NCI-H345 treated with DMSO at 0.1 percent for 48 hours (cell line): ENCODE data around the gene MLF2.
A peak's percentile ranks its signal among the peaks of the same experiment; 100 is the strongest.
"Not testable (repeated sequence)": the region's sequence is repeated elsewhere in the genome, so short reads cannot be mapped to it uniquely, and the experiment has no call there.

Source experiments
- DNase-seq: peaks from one replicate; lab custom pipeline; 2025; ENCODE audit not compliant: unreplicated experiment; lab: John Stamatoyannopoulos, UW

Gene MLF2

GRCh38 chr12:6765634-6766581, 13.0 kb upstream of the MLF2 start, which contains the start of gene PTMS:
Gene PTMS (plus strand): TSS chr12:6766363. CDS start chr12:6766706, 343 bp downstream.
- DNase-seq = peak; percentile 87

- DNase-seq = no peak
Observed at GRCh38 chr12:6765048-6765633, 12.2 kb upstream of the MLF2 start.

GRCh38 chr12:6764011-6764828, 11.3 kb upstream of the MLF2 start:
- DNase-seq = peak; percentile 97

- DNase-seq = no peak
Observed at GRCh38 chr12:6763380-6763779, 10.4 kb upstream of the MLF2 start.

GRCh38 chr12:6759741-6760140, 6.8 kb upstream of the MLF2 start:
- no peak for DNase-seq

- DNase-seq = no peak
Observed at GRCh38 chr12:6758506-6759095, 5.7 kb upstream of the MLF2 start.

- DNase-seq = no peak
Observed at GRCh38 chr12:6757028-6757690, 4.2 kb upstream of the MLF2 start.

GRCh38 chr12:6754411-6754810, 1.5 kb upstream of the MLF2 start:
- DNase-seq = no peak

- no peak for DNase-seq
Observed at GRCh38 chr12:6753772-6754356, 923 bp upstream of the MLF2 start.

- DNase-seq = no peak
Observed at GRCh38 chr12:6752167-6752920, 597 bp downstream of the MLF2 start.

- DNase-seq = no peak
Observed at GRCh38 chr12:6751767-6752166, 1.2 kb downstream of the MLF2 start.

GRCh38 chr12:6750506-6750905, 2.4 kb downstream of the MLF2 start:
- no peak for DNase-seq

- DNase-seq = no peak
Observed at GRCh38 chr12:6748761-6749160, 4.2 kb downstream of the MLF2 start.

GRCh38 chr12:6747216-6747615, 5.7 kb downstream of the MLF2 start:
- DNase-seq = no peak

- no peak for DNase-seq
Observed at GRCh38 chr12:6745741-6746525, 7.0 kb downstream of the MLF2 start.

- DNase-seq = not testable (repeated sequence)
Observed at GRCh38 chr12:6743300-6743699, 9.6 kb downstream of the MLF2 start.

- DNase-seq = no peak
Observed at GRCh38 chr12:6742834-6743233, 10.1 kb downstream of the MLF2 start.

- DNase-seq = not testable (repeated sequence)
Observed at GRCh38 chr12:6742080-6742479, 10.9 kb downstream of the MLF2 start.

- no peak for DNase-seq
Observed at GRCh38 chr12:6736754-6737153, 16.2 kb downstream of the MLF2 start.
